ENCODE measurements around the gene VSIR. TPM values are rescaled to one million over a fixed set of nuclear protein-coding genes. Genes with fewer than 3 reads are reported as not detected.

Gene VSIR
- total RNA-seq, 1 donor from 2014 or later = 21.4 TPM

DNA sequence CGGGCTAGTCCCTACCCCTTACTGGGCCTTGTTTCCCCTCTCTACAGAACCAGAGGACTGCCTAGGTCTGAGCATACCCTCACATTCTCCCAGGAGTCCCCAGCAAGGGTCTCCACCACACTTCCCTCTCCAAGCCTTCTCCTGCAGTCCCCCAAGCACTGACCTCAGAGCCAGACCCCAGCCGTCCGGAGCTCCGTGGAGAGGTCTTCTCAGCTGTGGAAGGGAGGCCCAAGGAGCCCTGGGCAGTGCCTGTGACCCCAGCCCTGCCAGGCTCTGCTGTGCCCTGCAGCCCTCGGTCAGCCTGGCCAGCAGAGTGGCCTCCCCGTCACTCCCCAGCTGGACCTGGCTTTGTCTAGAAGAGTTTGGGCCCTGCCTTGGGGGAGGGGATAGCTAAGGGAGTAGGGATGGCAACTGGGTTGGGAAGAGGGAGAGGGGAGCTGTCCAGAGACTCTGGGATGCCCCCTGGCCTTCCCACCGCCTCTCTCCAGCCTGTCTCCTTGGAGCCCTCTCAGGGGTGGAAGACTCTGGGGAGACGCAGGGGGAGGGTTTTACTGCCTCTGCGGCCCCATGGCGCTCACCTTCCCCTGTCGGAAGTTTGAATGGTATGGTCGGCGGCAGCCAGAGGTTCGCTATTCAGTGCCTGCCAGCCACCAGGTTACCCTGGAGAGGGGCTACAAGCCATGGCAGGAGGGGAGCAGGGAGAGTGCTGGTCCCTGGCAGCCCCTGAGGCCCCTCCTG lies 53.7 kb downstream of the VSIR start, which contains the start of gene C10orf105:
TSS of gene C10orf105 (minus strand) at position 315 of the 738 bp plus-strand sequence. CDS start 3,441 bp downstream, outside the sequence.
- DNase-seq (no peak), ATAC-seq (ENCODE audit: low read depth) (no peak)
- TF ChIP-seq, protein P1, sequence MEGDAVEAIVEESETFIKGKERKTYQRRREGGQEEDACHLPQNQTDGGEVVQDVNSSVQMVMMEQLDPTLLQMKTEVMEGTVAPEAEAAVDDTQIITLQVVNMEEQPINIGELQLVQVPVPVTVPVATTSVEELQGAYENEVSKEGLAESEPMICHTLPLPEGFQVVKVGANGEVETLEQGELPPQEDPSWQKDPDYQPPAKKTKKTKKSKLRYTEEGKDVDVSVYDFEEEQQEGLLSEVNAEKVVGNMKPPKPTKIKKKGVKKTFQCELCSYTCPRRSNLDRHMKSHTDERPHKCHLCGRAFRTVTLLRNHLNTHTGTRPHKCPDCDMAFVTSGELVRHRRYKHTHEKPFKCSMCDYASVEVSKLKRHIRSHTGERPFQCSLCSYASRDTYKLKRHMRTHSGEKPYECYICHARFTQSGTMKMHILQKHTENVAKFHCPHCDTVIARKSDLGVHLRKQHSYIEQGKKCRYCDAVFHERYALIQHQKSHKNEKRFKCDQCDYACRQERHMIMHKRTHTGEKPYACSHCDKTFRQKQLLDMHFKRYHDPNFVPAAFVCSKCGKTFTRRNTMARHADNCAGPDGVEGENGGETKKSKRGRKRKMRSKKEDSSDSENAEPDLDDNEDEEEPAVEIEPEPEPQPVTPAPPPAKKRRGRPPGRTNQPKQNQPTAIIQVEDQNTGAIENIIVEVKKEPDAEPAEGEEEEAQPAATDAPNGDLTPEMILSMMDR (IDR thresholded peaks at IDR 0.05) = no peak
- Mint-ChIP-seq H3K4me1 (peaks cover 7% of the 10 kb centered on the region), H3K27ac (no peak within 1 kb of the TSS), H3K27me3 (no peaks in the 10 kb centered on the region), H3K9me3 (no peaks in the 10 kb centered on the region), H3K4me3 (no peak within 1 kb of the TSS), H3K36me3 (ENCODE audit: low read depth) (no peaks in the 10 kb centered on the region)
- intact Hi-C loops (cut with micrococcal nuclease) = no loop called here
- CTCF ChIA-PET = interaction anchor here (0.6 to 1.8 kb wide), 2 partner anchors 23 to 87 kb away, joined by 3 to 4 read pairs; no protein-coding TSS in a partner anchor
- POLR2A ChIA-PET = no interaction called here

DNA sequence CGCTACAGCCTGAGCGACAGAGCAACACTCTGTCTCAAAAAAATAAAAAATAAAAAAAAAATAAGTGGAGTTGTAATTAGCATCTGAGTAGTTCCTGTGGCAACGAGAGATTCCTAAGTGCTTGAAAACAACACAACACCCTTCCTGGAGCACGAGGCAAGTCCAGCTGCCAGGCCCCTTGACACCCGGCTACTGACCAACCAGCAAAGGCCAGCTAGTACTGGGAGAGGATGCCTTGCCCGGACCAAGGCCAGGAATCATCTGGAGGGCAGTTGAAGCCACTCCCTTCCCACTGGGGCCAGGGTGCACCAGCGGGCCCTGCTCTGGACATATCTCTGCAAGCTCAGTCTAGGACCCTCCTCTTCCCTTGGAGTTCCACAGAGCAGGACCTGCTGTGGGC lies 54.3 kb downstream of the VSIR start:
- POLR2A ChIA-PET = no interaction called here
- no peaks in the 10 kb centered on the region for H3K27me3 Mint-ChIP-seq

GRCh38 chr10:71718165-71718698 lies 55.1 kb downstream of the VSIR start:
- no peaks in the 10 kb centered on the region for H3K36me3 Mint-ChIP-seq (ENCODE audit: low read depth)
- no peaks in the 10 kb centered on the region for H3K9me3 Mint-ChIP-seq
- CTCF ChIA-PET = interaction anchor here (1.8 to 2.3 kb wide), 2 partner anchors 10 to 21 kb away, joined by 4 to 11 read pairs; no protein-coding TSS in a partner anchor
- H3K27ac Mint-ChIP-seq = no peak overlapping the region
- no peak overlapping the region for H3K4me3 Mint-ChIP-seq
- H3K27me3 Mint-ChIP-seq = no peaks in the 10 kb centered on the region
- ATAC-seq (ENCODE audit: low read depth) (no peak), DNase-seq (no peak)
- intact Hi-C loops (cut with micrococcal nuclease) = no loop called here
- POLR2A ChIA-PET = no interaction called here
- H3K4me1 Mint-ChIP-seq = peaks cover 21% of the 10 kb centered on the region
- TF ChIP-seq, protein P1 (IDR thresholded peaks at IDR 0.05) = no peak

More for the DNA sequence above, 54.3 kb downstream of the VSIR start:
- Mint-ChIP-seq H3K4me3 (no peak overlapping the region), H3K4me1 (peaks cover 13% of the 10 kb centered on the region), H3K9me3 (no peaks in the 10 kb centered on the region), H3K27ac (no peak overlapping the region), H3K36me3 (ENCODE audit: low read depth) (no peaks in the 10 kb centered on the region)
- TF ChIP-seq, protein P1 (IDR thresholded peaks at IDR 0.05) = no peak
- DNase-seq = no peak
- intact Hi-C loops (cut with micrococcal nuclease) = no loop called here
- CTCF ChIA-PET = interaction anchor here (0.6 to 1.8 kb wide), 2 partner anchors 22 to 87 kb away, joined by 3 to 4 read pairs; no protein-coding TSS in a partner anchor
- ATAC-seq (ENCODE audit: low read depth) = no peak

DNA sequence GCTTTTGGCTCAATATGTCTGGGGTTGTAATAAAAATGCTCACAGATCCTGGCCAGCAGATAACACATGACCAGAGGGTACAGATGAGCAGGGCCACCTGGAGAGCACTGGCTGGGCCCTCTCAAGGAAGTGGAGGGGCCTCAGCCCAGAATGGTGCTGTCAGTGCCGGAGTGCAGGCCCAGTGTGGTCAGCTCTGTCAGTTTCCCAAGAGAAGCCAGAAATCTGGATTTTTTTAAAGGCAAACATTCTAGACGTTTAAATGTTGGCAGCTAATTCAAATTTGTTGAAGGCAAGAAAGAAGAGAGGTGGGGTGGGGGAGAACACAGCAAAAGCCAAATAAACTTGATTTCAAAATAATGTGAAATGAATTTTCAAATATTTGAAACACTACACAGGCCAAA lies 55.8 kb downstream of the VSIR start:
- H3K27ac Mint-ChIP-seq = no peak overlapping the region
- POLR2A ChIA-PET = no interaction called here

More for the DNA sequence above, 55.8 kb downstream of the VSIR start:
- ATAC-seq (ENCODE audit: low read depth) (no peak), DNase-seq (no peak)
- TF ChIP-seq, protein P1 (IDR thresholded peaks at IDR 0.05) = no peak
- Mint-ChIP-seq H3K27me3 (no peaks in the 10 kb centered on the region), H3K4me3 (no peak overlapping the region), H3K9me3 (no peaks in the 10 kb centered on the region), H3K36me3 (ENCODE audit: low read depth) (no peaks in the 10 kb centered on the region), H3K4me1 (peaks cover 28% of the 10 kb centered on the region)
- CTCF ChIA-PET = interaction anchor here (0.6 to 2.3 kb wide), 5 partner anchors 8 to 176 kb away, joined by 3 to 11 read pairs (median 3); partner anchors contain the start of gene VSIR
- intact Hi-C loops (cut with micrococcal nuclease) = no loop called here

Data from activated B cell treated with CpG ODN at 0.5 μM for 24 hours (primary cell).